ENCODE results near the gene ZNHIT3. TPM values are rescaled to one million over a fixed set of nuclear protein-coding genes. Genes with fewer than 3 reads are reported as not detected.

The ZNHIT3 gene
- total RNA-seq, 4 donors from 2014 or later: 19.8 to 35.2 (median 25.4) TPM

GRCh38 chr17:36461330-36462110 lies 25.0 kb upstream of the ZNHIT3 start:
- ATAC-seq (ENCODE audit: low FRiP score) (no peak), DNase-seq (ENCODE audit: low spot score) (no peak)
- no peak for TF ChIP-seq CTCF (IDR thresholded peaks at IDR 0.05)

GRCh38 chr17:36463916-36464764 lies 22.3 kb upstream of the ZNHIT3 start:
- ATAC-seq (ENCODE audit: low FRiP score): peak; percentile 79
- DNase-seq (ENCODE audit: low spot score): no peak
- TF ChIP-seq CTCF (IDR thresholded peaks at IDR 0.05): no peak

- ATAC-seq (ENCODE audit: low FRiP score) (no peak), DNase-seq (ENCODE audit: low spot score) (no peak)
- TF ChIP-seq CTCF (IDR thresholded peaks at IDR 0.05): no peak
Observed at GRCh38 chr17:36464765-36465088, 21.8 kb upstream of the ZNHIT3 start.

GRCh38 chr17:36468903-36469635 lies 17.4 kb upstream of the ZNHIT3 start:
- no peak for TF ChIP-seq CTCF (IDR thresholded peaks at IDR 0.05)
- DNase-seq (ENCODE audit: low spot score): no peak

GRCh38 chr17:36469733-36470132 lies 16.7 kb upstream of the ZNHIT3 start:
- TF ChIP-seq CTCF (IDR thresholded peaks at IDR 0.05): no peak
- no peak for ATAC-seq (ENCODE audit: low FRiP score)
- DNase-seq (ENCODE audit: low spot score): no peak

More at GRCh38 chr17:36468903-36469635, 17.4 kb upstream of the ZNHIT3 start:
- no peak for ATAC-seq (ENCODE audit: low FRiP score)

GRCh38 chr17:36470499-36470898 lies 16.0 kb upstream of the ZNHIT3 start:
- ATAC-seq (ENCODE audit: low FRiP score) (no peak), DNase-seq (ENCODE audit: low spot score) (no peak)
- TF ChIP-seq CTCF (IDR thresholded peaks at IDR 0.05): no peak
